Natural killer cell (primary cell): ENCODE measurements around the gene SEMA6A. TPM values are rescaled to one million over a fixed set of nuclear protein-coding genes. Genes with fewer than 3 reads are reported as not detected.

Experiments used
- ATAC-seq, 3 donors: fragments of 150-1000 bp in 2 of 3; fragments of 200-7000 bp in 1 of 3; cut with Tn5 transposase; 1 replicate in 1 of 3; 2 replicates in 2 of 3; pipeline ENCODE4 v1.10.0; 2021; ENCODE audit warnings: mild to moderate bottlenecking in 2 of 3, moderate library complexity in 2 of 3
- DNase-seq, 2 donors: peaks; one replicate each; pipeline versions ENCODE4 v3.0.0 to v3.0.0-alpha.2; 2013 to 2021; ENCODE audit warnings: mixed read lengths in 1 of 2
- H3K27ac ChIP-seq: one replicate; pipeline ENCODE4 v1.5.1; 2013; ENCODE audit warnings: mild to moderate bottlenecking, low read length
- H3K27me3 ChIP-seq: one replicate; pipeline ENCODE4 v1.6.1; 2013; ENCODE audit warnings: low read length; ENCODE audit not compliant: control insufficient read depth, insufficient read depth
- H3K36me3 ChIP-seq: one replicate; pipeline ENCODE4 v1.6.1; 2013; ENCODE audit warnings: low read length; ENCODE audit not compliant: control insufficient read depth, insufficient read depth
- H3K4me1 ChIP-seq: one replicate; pipeline ENCODE4 v1.6.1; 2013; ENCODE audit warnings: low read length; ENCODE audit not compliant: control insufficient read depth, insufficient read depth
- H3K4me3 ChIP-seq: one replicate; pipeline ENCODE4 v1.5.1; 2013; ENCODE audit warnings: low read length
- H3K9me3 ChIP-seq: one replicate; pipeline ENCODE4 v1.6.1; 2013; ENCODE audit warnings: low read length; ENCODE audit not compliant: control insufficient read depth, insufficient read depth
- H3K27ac Mint-ChIP-seq, 2 donors: one replicate each; pipeline ENCODE4 v1.8.0; 2022; ENCODE audit warnings: mild to moderate bottlenecking in 2 of 2, mixed read lengths in 2 of 2, moderate library complexity in 1 of 2
- H3K27me3 Mint-ChIP-seq, 2 donors: one replicate each; pipeline ENCODE4 v1.8.0; 2022; ENCODE audit warnings: low read depth in 2 of 2, mixed read lengths in 2 of 2
- H3K36me3 Mint-ChIP-seq: one replicate; pipeline ENCODE4 v1.8.0; 2022; ENCODE audit warnings: mixed read lengths
- H3K4me1 Mint-ChIP-seq, 2 donors: one replicate each; pipeline ENCODE4 v1.8.0; 2022; ENCODE audit warnings: mixed read lengths in 2 of 2
- H3K4me3 Mint-ChIP-seq: one replicate; pipeline ENCODE4 v1.8.0; 2022; ENCODE audit warnings: mild to moderate bottlenecking, moderate library complexity, mixed read lengths
- H3K9me3 Mint-ChIP-seq, 2 donors: one replicate each; pipeline ENCODE4 v1.8.0; 2022; ENCODE audit warnings: mixed read lengths in 2 of 2
- WGBS: methylation state at CpG from one replicate; pipeline ENCODE4 v1.1.7; 2013; ENCODE audit warnings: missing lambda C conversion rate; ENCODE audit not compliant: insufficient coverage; 5-methylcytosine and 5-hydroxymethylcytosine counted together
- intact Hi-C: fragments of 100-400 bp; cut with micrococcal nuclease; formaldehyde crosslinking; loops from one replicate; pipeline ENCODE4 v1.14.2; 2022
- total RNA-seq, 4 donors: library from RNA; stranded (reverse); fragments of 120-200 nt in 1 of 4; gene quantifications; one replicate each; pipeline versions ENCODE4 v1.2.3 to v1.2.4, GENCODE V29; 2013 to 2022
- TF ChIP-seq, protein P1 (sequence below): fragments of 200-600 bp; IDR thresholded peaks from one replicate; pipeline ENCODE4 v1.8.0; 2022; ENCODE audit warnings: antibody characterized with exemption

The SEMA6A gene
- total RNA-seq, 3 donors from 2014 or later (not counting 1 experiment from before 2014, with no cell fraction given) = not detected

DNA sequence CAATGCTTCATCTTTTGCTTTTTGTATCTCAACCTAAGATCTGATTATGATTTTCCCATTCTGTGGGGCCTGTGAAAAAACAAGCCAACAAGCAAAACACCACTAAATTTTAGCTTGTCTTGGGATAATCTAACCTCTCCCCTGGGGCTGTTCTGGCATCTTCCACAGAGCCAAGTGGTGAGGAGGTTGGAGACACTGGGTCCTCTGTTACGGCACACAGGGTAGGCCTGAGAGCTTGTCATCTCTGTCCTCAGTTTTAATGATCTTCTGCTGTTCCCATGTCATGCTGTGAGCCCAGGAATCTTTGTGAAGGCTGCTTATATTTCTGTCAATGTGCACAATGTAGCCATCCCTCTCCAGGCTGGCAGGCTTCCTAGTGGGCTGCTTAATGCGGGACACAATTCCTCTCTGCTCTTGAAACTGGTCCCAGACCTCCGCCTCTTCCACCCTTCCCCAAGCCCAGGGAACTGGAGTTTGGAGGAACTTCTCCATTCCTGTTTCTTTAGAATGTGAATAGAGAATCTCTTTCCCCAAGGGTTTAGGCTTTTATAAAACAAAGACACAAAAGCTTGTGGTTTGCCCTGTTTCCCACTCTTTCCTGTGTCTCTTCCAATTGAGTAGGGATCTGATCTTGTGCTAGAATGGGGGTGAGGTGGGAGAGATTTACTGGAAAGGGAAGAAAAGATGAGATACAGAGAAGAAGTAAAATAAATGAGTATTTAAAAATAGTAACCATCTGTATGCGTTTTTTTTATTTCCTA, 30.9 kb upstream of the SEMA6A start:
- TF ChIP-seq, protein P1, sequence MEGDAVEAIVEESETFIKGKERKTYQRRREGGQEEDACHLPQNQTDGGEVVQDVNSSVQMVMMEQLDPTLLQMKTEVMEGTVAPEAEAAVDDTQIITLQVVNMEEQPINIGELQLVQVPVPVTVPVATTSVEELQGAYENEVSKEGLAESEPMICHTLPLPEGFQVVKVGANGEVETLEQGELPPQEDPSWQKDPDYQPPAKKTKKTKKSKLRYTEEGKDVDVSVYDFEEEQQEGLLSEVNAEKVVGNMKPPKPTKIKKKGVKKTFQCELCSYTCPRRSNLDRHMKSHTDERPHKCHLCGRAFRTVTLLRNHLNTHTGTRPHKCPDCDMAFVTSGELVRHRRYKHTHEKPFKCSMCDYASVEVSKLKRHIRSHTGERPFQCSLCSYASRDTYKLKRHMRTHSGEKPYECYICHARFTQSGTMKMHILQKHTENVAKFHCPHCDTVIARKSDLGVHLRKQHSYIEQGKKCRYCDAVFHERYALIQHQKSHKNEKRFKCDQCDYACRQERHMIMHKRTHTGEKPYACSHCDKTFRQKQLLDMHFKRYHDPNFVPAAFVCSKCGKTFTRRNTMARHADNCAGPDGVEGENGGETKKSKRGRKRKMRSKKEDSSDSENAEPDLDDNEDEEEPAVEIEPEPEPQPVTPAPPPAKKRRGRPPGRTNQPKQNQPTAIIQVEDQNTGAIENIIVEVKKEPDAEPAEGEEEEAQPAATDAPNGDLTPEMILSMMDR = no peak
- Mint-ChIP-seq H3K4me1 (no peaks in the 10 kb centered on the region), H3K36me3 (no peaks in the 10 kb centered on the region), H3K27ac (no peak overlapping the region), H3K27me3 (no peaks in the 10 kb centered on the region), H3K9me3 (peaks cover 0 to 3% of the 10 kb centered on the region in 2 donors), H3K4me3 (no peak overlapping the region)
- H3K36me3 ChIP-seq = no peaks in the 10 kb centered on the region
- ATAC-seq (no peak), DNase-seq (no peak)
- no peak overlapping the region for H3K4me3 ChIP-seq
- intact Hi-C loops = no loop called here
- H3K9me3 ChIP-seq = no peaks in the 10 kb centered on the region
- H3K27me3 ChIP-seq = no peaks in the 10 kb centered on the region
- WGBS = 87% methylated on average over 3 of the region's 4 CpGs
- H3K4me1 ChIP-seq = no peaks in the 10 kb centered on the region
- no peak overlapping the region for H3K27ac ChIP-seq

DNA sequence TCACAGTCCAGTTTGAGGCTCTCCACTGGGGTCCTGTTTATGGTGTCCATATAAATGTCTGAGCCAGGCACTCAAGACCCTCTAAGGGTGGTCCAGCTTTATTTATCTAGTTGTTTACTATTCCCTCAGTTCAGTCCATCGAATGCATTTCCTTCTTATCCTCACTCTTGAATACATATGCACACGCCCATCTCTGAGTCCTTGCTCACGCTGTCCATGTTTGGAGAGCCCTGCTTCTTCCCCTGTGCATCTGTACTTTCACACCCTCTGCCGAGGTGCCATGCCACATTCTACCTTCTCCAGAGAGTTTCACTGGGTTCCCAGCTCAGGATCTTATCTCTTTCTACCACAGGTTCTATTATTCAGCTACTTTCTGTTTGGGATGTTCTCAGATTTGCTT, 30.2 kb upstream of the SEMA6A start:
- Mint-ChIP-seq H3K27me3 (no peaks in the 10 kb centered on the region), H3K4me3 (no peak overlapping the region), H3K9me3 (peaks cover 0 to 3% of the 10 kb centered on the region in 2 donors), H3K36me3 (no peaks in the 10 kb centered on the region), H3K4me1 (no peaks in the 10 kb centered on the region), H3K27ac (no peak overlapping the region)
- no peak overlapping the region for H3K27ac ChIP-seq
- H3K4me1 ChIP-seq = no peaks in the 10 kb centered on the region
- no peaks in the 10 kb centered on the region for H3K36me3 ChIP-seq
- H3K9me3 ChIP-seq = no peaks in the 10 kb centered on the region
- H3K4me3 ChIP-seq = no peak overlapping the region
- WGBS = 78% methylated on average over 4 of the region's 4 CpGs
- ATAC-seq = no peak
- intact Hi-C loops = no loop called here
- TF ChIP-seq, protein P1 = no peak
- H3K27me3 ChIP-seq = no peaks in the 10 kb centered on the region
- no peak for DNase-seq

DNA sequence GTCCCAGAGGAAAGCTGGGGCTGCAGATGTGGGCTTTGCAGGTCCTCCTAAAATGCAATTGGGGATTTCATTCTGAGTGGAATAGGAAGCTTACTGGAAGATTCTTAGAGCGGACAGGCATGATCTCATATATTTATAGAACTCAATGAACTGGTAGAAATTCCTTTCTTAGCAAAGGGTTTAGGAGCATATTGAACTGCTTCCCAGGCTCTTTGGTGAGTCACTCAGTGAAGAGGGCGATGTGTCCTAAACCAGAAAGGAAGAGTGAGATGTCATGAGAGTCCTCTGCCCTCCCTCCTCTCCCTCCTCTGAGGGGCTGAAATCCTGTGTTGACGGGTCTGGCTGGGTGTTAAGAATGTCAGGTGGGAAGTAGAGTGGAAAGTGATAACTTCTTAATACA, 26.3 kb upstream of the SEMA6A start:
- Mint-ChIP-seq H3K27ac (no peak overlapping the region), H3K4me3 (no peak overlapping the region), H3K9me3 (peaks cover 0 to 9% of the 10 kb centered on the region in 2 donors), H3K36me3 (no peaks in the 10 kb centered on the region), H3K27me3 (no peaks in the 10 kb centered on the region), H3K4me1 (no peaks in the 10 kb centered on the region)
- 83% methylated on average over 2 of the region's 3 CpGs for WGBS
- DNase-seq = no peak
- TF ChIP-seq, protein P1 = no peak
- H3K27ac ChIP-seq = no peak overlapping the region
- no peak for ATAC-seq
- H3K4me1 ChIP-seq = no peaks in the 10 kb centered on the region
- H3K9me3 ChIP-seq = no peaks in the 10 kb centered on the region
- no peaks in the 10 kb centered on the region for H3K36me3 ChIP-seq
- intact Hi-C loops = no loop called here
- H3K4me3 ChIP-seq = no peak overlapping the region
- no peaks in the 10 kb centered on the region for H3K27me3 ChIP-seq

DNA sequence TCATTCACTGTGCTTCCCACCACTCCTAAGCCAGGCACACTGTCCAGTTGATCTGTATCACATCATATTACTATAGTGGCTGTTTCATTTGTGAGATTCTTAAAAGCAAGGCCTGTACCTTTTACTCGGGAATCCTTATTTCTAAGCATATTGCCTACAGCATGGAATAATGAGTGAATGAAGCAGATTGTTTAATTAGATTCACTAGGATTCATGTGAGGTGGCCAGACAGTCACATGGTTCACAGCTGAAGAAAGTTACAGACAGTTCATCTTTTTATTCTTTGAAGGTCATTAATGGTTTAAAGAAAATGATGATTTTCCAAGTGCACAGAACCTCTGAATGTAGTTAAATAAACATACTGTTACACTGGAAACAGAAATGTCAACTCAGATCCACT, 24.3 kb upstream of the SEMA6A start:
- no peaks in the 10 kb centered on the region for H3K27me3 ChIP-seq
- no peaks in the 10 kb centered on the region for H3K27me3 Mint-ChIP-seq
- no peaks in the 10 kb centered on the region for H3K9me3 ChIP-seq
- intact Hi-C loops = no loop called here
- no peak overlapping the region for H3K27ac Mint-ChIP-seq
- peaks cover 0 to 9% of the 10 kb centered on the region in 2 donors for H3K9me3 Mint-ChIP-seq
- ATAC-seq (no peak), DNase-seq (no peak)
- TF ChIP-seq, protein P1 = no peak
- H3K4me3 Mint-ChIP-seq = no peak overlapping the region
- no peak overlapping the region for H3K4me3 ChIP-seq
- no peaks in the 10 kb centered on the region for H3K36me3 Mint-ChIP-seq
- H3K4me1 Mint-ChIP-seq = no peaks in the 10 kb centered on the region
- H3K4me1 ChIP-seq = no peaks in the 10 kb centered on the region
- no peak overlapping the region for H3K27ac ChIP-seq
- WGBS = 100% methylated on average over 1 of the region's 1 CpG
- H3K36me3 ChIP-seq = no peaks in the 10 kb centered on the region
